ENCODE data around the gene NFE2L1. TPM values are rescaled to one million over a fixed set of nuclear protein-coding genes. Genes with fewer than 3 reads are reported as not detected.

Gene NFE2L1
- total RNA-seq, 2 donors from 2014 or later = 214 to 237 TPM

DNA sequence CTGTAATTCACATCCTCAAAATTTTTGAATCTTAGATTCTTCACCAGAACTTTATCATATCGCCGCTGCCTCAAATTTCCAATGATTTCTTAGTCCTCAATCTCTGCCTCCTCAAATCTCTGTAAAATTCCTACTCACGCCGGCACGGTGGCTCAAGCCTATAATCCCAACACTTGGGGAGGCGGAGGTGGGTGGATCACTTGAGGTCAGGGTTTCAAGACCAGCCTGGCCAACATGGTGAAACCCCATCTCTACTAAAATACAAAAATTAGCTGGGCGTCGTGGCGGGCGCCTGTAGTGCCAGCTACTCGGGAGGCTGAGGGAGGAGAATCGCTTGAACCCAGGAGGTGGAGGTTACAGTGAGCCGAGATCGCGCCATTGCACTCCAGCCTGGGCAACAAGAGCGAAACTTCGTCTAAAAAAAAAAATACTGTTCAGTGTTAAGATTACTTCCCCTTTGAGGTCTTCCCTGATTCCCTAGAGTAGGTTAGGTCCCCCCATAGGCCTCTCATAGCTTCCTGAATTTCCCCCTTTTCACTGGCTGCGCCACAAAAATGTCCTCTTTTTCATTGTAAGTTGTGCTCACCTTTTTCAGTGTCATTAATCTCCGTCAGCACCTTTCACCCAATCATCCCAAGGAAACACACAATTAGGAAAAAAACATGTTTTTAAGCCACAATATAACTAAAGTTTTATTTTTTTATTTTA is 54.0 kb downstream of the NFE2L1 start:
- ATAC-seq (replicated peaks in 1 of 2) (no peak), DNase-seq (no peak)
- peak overlapping the region; percentile 77 for H3K27ac Mint-ChIP-seq
- H3K4me3 Mint-ChIP-seq = peak overlapping the region; percentile 74 to 100
- peaks cover 3 to 5% of the 10 kb centered on the region in 2 donors for H3K9me3 Mint-ChIP-seq
- H3K27me3 Mint-ChIP-seq (ENCODE audit: low read depth) = no peaks in the 10 kb centered on the region
- H3K4me1 Mint-ChIP-seq (ENCODE audit: low read depth) = peaks cover 59% of the 10 kb centered on the region
- peaks cover 7% of the 10 kb centered on the region in 2 donors for H3K36me3 Mint-ChIP-seq (ENCODE audit: insufficient read depth in 2 of 2)

- ATAC-seq (replicated peaks in 1 of 2) = no peak
- peak; percentile 17 to 36 for DNase-seq
- Mint-ChIP-seq H3K27ac (no peak overlapping the region), H3K4me1 (ENCODE audit: low read depth) (peaks cover 64% of the 10 kb centered on the region), H3K27me3 (ENCODE audit: low read depth) (no peaks in the 10 kb centered on the region), H3K4me3 (peak overlapping the region; percentile 32 to 64), H3K36me3 (ENCODE audit: insufficient read depth in 2 of 2) (peaks cover 8 to 10% of the 10 kb centered on the region in 2 donors), H3K9me3 (peaks cover 3 to 5% of the 10 kb centered on the region in 2 donors)
Observed at GRCh38 chr17:48102798-48103715, 54.9 kb downstream of the NFE2L1 start.

GRCh38 chr17:48104440-48104839 is 56.3 kb downstream of the NFE2L1 start:
- DNase-seq (no peak), ATAC-seq (replicated peaks in 1 of 2) (no peak)
- no peaks in the 10 kb centered on the region for H3K27me3 Mint-ChIP-seq (ENCODE audit: low read depth)
- no peak overlapping the region for H3K27ac Mint-ChIP-seq
- peaks cover 7 to 9% of the 10 kb centered on the region in 2 donors for H3K36me3 Mint-ChIP-seq (ENCODE audit: insufficient read depth in 2 of 2)
- peaks cover 72% of the 10 kb centered on the region for H3K4me1 Mint-ChIP-seq (ENCODE audit: low read depth)
- peak overlapping the region in 1 of 2 donors; percentile 38 for H3K4me3 Mint-ChIP-seq
- H3K9me3 Mint-ChIP-seq = peaks cover 3 to 5% of the 10 kb centered on the region in 2 donors

GRCh38 chr17:48106802-48107136 is 58.6 kb downstream of the NFE2L1 start:
- DNase-seq (no peak), ATAC-seq (replicated peaks in 1 of 2) (no peak)
- H3K36me3 Mint-ChIP-seq (ENCODE audit: insufficient read depth in 2 of 2) = peaks cover 7 to 10% of the 10 kb centered on the region in 2 donors
- H3K4me1 Mint-ChIP-seq (ENCODE audit: low read depth) = peaks cover 72% of the 10 kb centered on the region
- H3K4me3 Mint-ChIP-seq = peak overlapping the region; percentile 98 to 99
- peak overlapping the region; percentile 99 for H3K27ac Mint-ChIP-seq
- H3K9me3 Mint-ChIP-seq = peaks cover 4 to 5% of the 10 kb centered on the region in 2 donors
- H3K27me3 Mint-ChIP-seq (ENCODE audit: low read depth) = no peaks in the 10 kb centered on the region

DNA sequence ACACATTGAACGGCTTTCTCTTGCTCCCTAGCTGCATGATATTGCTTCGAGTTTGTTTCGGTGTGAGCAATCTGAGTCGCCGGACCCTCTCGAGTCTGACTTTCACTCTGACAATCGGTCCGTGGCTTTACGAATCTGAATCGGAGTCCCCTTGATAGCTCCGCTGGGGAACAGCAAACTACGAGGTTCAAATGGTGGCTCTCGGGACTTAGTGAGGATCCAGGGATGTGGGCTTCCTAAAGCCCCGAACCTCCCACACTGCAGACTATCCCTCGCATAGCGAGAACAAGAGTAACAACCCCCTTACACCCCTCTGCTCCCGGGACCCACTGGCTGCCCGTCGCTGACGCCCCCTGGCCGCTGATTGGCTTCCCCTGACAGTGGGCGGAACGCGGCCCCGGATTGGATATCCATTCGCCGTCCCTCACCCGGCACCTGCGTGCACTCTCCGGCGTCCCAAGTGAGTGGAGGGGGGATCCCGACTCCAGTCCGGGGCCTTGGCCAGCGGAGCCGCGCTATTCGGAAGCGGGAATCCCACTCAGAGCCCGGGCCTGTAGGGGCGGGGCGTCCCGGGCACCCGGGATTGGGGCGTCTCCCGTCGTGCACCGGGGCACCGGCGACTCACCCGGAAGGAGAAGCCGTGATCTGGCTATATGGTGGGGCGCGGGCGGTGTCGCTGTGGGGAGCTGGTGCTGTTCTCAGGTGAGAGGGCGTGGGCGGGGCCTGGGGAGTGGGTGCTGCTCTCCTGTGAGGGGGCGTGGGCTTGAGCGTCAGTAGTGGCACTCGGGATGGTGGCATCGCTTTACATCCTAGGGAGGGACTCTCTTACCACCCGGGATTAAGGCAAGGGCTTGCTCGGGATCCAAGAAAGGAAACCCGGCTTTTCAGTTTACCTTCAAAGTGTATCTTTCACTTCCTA is 59.2 kb downstream of the NFE2L1 start, which contains the start of gene SNX11:
TSS of gene SNX11 (plus strand) at position 630 of the 919 bp plus-strand sequence. CDS start 4,278 bp downstream, outside the sequence.
- Mint-ChIP-seq H3K27ac (peak within 1 kb of the TSS; percentile 99), H3K9me3 (peaks cover 5 to 8% of the 10 kb centered on the region in 2 donors), H3K4me1 (ENCODE audit: low read depth) (peaks cover 72% of the 10 kb centered on the region), H3K4me3 (peak within 1 kb of the TSS; percentile 98 to 99), H3K36me3 (ENCODE audit: insufficient read depth in 2 of 2) (peaks cover 10 to 16% of the 10 kb centered on the region in 2 donors), H3K27me3 (ENCODE audit: low read depth) (no peaks in the 10 kb centered on the region)
- peak; percentile 95 to 97 for DNase-seq
- peak; percentile 92 to 93 for ATAC-seq (replicated peaks in 1 of 2)

GRCh38 chr17:48110761-48111160 is 62.6 kb downstream of the NFE2L1 start:
- Mint-ChIP-seq H3K36me3 (ENCODE audit: insufficient read depth in 2 of 2) (peaks cover 4 to 22% of the 10 kb centered on the region in 2 donors), H3K27me3 (ENCODE audit: low read depth) (no peaks in the 10 kb centered on the region), H3K9me3 (peaks cover 0 to 5% of the 10 kb centered on the region in 2 donors), H3K4me1 (ENCODE audit: low read depth) (peaks cover 71% of the 10 kb centered on the region), H3K27ac (peak overlapping the region; percentile 79), H3K4me3 (peak overlapping the region; percentile 66 to 99)
- DNase-seq (no peak), ATAC-seq (replicated peaks in 1 of 2) (no peak)

Other genes with a start within 250 kb of the NFE2L1 start
- 10 to 100 TPM; 23.9 to 24.9 TPM for gene OSBPL7, start 226.6 kb upstream of the NFE2L1 start, total RNA-seq
- 10 to 100 TPM; 81.7 to 83.5 TPM for gene MRPL10, start 216.8 kb upstream of the NFE2L1 start, total RNA-seq
- under 1 TPM; 0.46 to 0.83 TPM for gene LRRC46, start 216.7 kb upstream of the NFE2L1 start, total RNA-seq
- 10 to 100 TPM; 16.1 to 17.6 TPM for gene SCRN2, start 207.1 kb upstream of the NFE2L1 start, total RNA-seq
- gene SP6, start 197.2 kb upstream of the NFE2L1 start, total RNA-seq = under 1 TPM; 0.12 to 0.28 TPM
- gene SP2, start 152.1 kb upstream of the NFE2L1 start, total RNA-seq = 10 to 100 TPM; 27.6 to 33.5 TPM
- gene PNPO, start 106.8 kb upstream of the NFE2L1 start, total RNA-seq = 10 to 100 TPM; 18.4 to 30.1 TPM
- gene PRR15L, start 90.5 kb upstream of the NFE2L1 start, total RNA-seq = not detected
- 100 to 1,000 TPM; 232 to 255 TPM for gene CDK5RAP3, start 77.2 kb upstream of the NFE2L1 start, total RNA-seq
- 10 to 100 TPM; 11.7 to 14.2 TPM for gene COPZ2, start 10.6 kb upstream of the NFE2L1 start, total RNA-seq
- gene CBX1, start 53.1 kb downstream of the NFE2L1 start, total RNA-seq = 10 to 100 TPM; 47.0 to 62.3 TPM
- gene SNX11, start 59.4 kb downstream of the NFE2L1 start, total RNA-seq = 10 to 100 TPM; 30.5 to 30.6 TPM